IPS DF 4.7 (cell line): ENCODE results near the gene UPF3B.
"Not testable (repeated sequence)": the region's sequence is repeated elsewhere in the genome, so short reads cannot be mapped to it uniquely, and the experiment has no call there.

Experiments
- DNase-seq: peaks from one replicate; pipeline ENCODE4 v3.0.0-alpha.2; 2013; ENCODE audit warnings: low spot score; ENCODE audit errors: extremely low read depth

Gene UPF3B

DNA sequence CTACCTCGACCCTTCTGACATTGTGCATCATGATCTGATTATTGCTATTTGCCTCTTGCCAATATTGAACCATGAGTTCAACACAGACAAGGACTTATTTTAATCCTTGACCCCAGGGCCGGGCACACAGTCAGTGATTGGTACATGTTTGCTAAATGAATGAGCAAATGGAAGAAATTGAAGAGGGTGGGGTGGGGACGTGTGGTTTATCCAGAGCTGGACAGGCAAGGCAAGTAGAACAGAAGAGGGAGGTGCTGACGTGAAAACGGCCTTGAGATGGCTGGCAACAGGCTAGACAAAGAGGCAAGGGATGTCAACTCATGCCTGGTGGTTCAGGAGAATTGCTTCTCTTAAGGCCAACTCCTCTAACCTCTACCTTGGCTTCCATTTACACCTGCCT, 28.5 kb downstream of the UPF3B start:
- not testable (repeated sequence) for DNase-seq

DNA sequence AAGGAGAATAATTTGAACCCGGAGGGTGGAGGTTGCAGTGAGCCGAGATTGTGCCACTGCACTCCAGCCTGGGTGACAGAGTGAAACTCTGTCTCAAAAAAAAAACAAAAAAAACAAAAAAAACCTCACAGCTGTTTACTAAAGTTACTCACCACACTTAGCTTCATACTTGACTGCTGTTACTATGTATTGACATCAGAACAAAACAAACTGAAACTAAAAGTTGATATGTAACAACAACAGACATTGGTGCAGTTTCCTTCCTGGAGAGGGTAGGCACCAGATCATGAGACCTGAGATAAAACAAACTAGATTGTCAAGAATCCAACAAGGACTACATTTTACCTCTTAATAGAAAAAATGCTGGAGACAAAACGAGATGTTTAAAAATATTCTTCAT, 31.1 kb downstream of the UPF3B start:
- not testable (repeated sequence) for DNase-seq

DNA sequence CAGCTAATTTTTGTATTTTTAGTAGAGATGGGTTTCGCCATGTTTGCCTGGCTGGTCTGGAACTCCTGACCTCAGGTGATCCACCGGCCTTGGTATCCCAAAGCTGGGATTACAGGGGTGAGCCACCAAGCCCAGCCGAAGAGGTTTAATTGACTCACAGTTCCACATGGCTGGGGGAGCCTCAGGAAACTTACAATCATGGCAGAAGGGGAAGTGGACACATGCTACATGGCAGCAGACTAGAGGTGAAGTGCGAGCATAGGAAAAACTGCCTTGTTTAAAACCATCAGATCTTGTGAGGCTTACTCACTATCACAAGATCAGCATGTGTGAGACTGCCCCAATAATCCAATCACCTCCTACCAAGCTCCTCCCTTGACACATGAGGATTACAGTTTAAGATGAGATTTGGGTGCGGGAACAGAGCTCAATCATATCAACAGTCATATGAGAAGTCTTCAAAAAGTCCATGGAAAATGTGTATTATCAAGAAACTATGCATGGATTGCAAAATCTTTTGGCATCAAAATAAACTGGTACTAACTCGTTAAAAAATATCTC, 35.6 kb downstream of the UPF3B start:
- no peak for DNase-seq

DNA sequence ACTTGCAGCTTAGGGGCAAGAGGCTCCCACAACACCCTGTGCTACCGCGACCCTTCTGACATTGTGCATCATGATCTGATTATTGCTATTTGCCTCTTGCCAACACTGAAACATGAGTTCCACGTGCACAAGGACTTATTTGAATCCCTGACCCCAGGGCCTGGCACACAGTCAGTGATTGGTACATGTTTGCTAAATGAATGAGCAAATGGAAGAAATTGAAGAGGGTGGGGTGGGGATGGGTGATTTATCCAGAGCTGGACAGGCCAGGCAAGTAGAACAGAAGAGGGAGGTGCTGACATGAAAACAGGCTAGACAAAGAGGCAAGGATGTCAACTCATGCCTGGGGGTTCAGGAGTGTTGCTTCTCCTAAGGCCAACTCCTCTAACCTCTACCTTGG, 36.5 kb downstream of the UPF3B start:
- DNase-seq: no peak

DNA sequence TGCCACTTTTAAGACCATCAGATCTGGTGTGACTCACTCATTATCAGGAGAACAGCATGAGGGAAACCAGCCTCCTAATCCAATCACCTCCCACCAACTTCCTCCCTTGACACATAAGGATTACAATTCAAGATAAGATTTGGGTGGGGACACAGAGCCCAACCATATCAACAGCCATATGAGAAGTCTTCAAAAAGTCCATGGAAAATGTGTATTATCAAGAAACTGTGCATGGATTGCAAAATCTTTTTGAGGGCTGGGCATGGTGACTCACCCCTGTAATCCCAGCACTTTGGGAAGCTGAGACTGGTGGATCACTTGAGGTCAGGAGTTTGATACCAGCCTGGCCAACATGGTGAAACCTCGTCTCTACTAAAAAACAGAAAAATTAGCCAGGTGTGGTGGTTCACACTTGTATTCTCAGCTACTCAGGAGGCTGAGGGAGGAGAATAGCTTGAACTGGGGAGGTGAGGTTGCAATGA, 43.5 kb downstream of the UPF3B start:
- DNase-seq: no peak

DNA sequence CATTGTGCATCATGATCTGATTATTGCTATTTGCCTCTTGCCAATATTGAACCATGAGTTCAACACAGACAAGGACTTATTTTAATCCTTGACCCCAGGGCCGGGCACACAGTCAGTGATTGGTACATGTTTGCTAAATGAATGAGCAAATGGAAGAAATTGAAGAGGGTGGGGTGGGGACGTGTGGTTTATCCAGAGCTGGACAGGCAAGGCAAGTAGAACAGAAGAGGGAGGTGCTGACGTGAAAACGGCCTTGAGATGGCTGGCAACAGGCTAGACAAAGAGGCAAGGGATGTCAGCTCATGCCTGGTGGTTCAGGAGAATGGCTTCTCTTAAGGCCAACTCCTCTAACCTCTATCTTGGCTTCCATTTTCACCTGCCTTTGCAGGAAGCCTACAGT, 44.3 kb downstream of the UPF3B start:
- DNase-seq: not testable (repeated sequence)

DNA sequence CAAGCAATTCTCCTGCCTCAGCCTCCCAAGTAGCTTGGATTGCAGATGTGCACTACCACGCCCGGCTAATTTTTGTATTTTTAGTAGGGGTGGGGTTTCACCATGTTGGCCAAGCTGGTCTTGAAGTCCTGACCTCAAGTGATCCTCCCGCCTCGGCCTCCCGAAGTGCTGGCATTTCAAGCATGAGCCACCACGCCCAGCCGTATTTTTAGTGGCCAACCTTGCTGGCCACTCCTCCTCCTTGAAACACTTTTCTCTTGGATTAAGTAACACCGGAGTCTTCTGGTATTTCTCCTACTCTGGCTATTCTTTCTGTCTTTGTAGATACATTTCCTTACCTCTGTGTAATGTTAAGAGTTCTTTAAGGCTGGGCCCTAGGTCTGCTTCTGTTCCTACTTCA, 50.2 kb downstream of the UPF3B start:
- DNase-seq: no peak

DNA sequence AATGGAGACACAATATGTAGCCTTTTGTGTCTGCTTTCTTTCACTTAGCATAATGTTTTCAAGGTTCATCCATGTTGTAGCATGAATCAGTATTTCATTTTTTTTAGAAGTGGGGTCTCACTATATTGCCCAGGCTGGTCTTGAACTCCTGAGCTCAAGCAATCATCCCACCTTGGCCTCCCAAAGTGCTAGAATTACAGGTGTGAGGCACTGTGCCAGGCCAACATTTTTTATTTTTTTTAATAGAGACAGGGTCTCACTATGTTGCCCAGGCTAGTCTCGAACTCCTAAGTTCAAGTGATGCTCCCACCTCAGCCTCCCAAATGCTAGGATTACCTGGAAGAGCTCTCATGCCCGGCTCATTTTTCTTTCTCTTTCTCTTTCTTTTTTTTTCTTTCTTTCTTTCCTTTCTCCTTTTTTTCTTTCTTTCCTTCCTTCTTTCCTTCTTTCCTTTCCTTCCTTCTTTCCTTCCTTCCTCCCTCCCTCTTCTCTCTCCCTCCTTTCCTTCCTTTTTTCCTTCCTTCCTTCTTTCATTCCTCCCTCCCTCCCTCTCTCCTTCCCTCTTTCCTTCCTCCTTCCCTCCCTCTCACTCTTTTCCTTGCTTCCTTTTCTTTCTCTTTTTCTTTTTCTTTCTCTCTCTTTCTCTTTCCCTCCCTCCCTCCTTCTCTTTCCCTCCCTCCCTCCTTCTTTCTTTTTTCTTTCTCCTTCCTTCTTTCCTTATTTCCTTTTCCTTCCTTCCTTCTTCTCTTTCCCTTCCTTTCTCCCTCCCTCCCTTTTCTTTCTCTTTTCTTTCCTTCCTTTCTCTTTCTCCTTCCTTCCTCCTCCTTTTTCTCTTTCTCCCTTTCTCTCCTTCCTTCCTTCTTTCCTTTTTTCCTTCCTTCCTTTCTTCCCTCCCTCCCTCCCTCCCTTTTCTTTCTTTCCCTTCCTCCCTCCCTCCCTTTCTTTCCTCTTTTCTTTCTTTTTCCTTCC, 51.2 kb downstream of the UPF3B start:
- no peak for DNase-seq

DNA sequence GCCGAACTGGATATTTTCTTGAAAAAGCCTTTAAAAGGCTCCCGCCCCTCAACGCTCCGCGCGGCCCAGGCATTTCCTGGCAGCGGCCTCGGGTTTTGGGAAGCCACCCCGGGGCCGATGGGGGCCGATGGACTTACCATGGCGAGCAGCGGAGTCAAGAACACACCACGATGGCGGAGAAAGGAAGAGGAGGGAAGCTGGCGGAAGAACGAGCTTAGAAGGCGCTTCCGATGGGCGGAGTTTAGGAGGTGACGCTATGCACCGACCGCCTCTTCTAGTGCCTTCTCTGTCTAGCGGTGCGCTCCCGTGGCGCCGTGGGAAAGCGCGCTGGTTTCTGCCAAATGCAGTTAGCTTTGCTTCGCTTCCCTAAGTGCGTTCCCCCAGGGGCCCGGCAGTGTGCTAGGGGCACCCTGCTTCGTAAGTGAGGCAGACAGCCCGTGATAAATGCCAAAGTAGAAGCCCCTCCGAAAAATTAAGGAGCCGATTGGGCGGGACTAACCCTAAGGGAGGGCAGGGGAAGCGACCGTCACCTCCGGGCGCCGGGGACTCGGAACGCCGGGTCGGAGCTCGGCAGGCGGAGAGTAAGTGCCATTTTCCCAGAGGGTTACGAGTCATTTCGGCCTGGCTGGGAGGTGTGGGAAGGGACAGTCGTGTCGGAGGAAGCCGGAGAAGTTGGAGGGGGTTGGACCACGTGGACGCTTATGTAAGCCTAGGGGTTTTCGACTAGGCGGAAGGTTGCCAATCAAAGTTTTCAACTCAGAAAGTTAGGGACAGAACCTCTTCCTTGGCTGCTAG, 61.1 kb downstream of the UPF3B start, which contains the start of gene RPL39:
RPL39 (minus strand) TSS at position 194 of the 795 bp plus-strand sequence; CDS start at position 140, 54 bp downstream.
- DNase-seq: no peak

DNA sequence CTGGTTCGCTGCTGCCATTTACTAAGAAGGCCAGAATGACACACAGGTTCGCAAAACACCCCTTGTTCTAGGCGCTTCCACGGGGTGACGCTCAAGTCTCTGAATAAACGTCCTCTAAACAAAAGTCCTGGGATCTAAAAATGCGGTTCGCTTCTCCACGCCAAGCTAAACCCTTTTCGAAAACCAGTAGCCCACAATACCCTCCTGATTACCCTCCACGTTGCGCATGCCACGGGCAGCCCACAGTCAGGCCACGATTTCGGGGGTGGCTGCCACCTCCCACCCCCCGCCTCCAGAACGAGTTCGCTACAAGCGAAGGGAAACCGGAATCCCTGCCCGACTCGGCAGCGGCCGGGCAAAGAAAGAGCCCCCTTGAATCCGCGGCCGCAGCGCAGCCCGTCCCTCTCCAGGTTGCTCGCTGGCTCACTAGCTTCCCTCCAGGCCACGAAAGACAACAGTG, 61.8 kb downstream of the UPF3B start:
- no peak for DNase-seq

DNA sequence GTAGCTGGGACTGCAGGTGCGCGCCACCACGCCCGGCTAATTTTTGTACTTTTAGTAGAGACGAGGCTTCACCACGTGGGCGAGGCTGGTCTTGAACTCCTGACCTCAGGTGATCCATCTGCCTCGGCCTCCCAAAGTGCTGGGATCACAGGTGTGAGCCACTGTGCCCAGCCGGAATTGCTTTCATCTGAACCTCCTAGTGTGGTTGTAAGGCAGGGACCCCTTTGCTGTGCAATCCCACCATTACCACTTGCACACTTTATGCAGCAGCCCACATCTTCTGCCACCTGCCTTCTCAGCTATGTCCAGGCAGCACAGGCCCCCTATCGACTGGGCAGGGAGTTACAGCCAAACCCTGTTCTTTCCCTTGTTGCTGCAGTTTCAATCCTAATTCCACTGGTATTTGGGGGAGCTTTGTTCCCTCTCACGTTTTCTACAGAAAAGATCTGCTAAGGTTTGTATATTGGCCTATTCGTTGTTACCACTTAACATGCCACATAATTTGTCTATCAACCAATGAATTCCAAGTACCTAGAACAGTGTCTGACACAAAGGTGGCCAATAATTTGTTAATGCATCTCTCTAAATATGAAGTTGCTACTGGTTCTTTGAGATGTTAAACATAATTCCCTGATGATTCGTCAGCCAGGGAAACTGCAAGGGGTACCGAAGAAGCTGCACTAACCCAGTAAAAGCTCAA, 67.9 kb downstream of the UPF3B start:
- DNase-seq: no peak
